Endometrial microvascular endothelial cells (primary cell): Measurements from ENCODE around the gene CCSAP. TPM values are rescaled to one million over a fixed set of nuclear protein-coding genes. Genes with fewer than 3 reads are reported as not detected.

Experiments
- in situ Hi-C: cut with HindIII; loops from 2 replicates; pipeline ENCODE4 v1.10.0; 2017; ENCODE audit warnings: low sequenced_read_pairs, low pct_unique_long_range_greater_than_20kb; ENCODE audit errors: inconsistent ontology term
- total RNA-seq: library from RNA; depleted of rRNA; stranded (reverse); fragments of >200 nt; gene quantifications from one replicate; pipeline ENCODE4 v1.2.3, GENCODE V29; 2015; ENCODE audit errors: inconsistent ontology term

The CCSAP gene
- total RNA-seq, 1 donor from 2014 or later, result 7.6 TPM

DNA sequence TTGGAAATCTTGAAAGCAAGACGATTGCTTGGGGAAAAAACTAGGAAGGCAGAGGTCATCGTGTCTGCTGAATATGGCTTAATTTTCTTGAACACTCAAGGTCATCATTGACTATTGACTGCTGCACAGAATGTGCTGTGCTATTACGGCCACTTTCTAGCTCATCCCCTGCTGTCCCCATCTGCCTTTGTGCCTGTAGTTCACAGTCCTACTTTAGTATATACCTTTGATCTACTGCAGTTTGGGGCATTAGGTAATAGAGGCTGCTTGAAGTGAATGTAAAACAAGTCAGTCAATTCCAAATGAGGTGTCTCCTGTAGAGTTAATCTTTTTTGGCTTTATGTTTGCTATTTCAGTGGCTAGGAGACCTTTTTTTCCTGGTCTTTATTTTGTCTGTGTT is 63.6 kb downstream of the CCSAP start:
- in situ Hi-C loops, result no loop called here

DNA sequence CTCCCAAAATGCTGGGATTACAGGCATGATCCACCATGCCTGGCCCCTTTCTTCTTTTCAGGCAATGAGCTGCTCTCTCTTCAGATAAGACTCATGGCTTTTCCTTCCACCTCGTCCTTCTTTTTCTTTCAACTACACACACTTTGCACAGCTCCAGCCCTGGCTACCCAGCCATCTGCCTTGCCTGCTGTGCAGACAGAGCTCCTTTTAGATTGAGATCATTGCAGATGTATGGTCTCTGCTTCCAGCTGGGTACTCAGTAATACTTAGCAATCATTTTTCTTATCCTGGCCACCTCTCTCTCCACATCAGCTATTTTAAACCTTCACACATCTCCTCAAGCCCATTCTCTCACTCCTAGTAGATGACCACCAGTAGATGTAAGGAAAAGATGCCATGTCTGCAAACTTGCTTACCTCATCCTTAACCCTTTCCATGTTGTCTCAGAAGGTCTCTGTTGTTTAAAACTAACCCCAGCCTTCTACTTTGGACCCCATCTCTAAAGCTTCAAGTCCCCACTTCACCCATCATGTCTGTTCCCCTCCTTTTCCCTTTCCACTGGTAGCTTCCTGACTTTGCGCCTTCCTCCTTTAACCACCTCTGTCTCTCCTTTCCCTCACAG is 64.6 kb downstream of the CCSAP start:
- in situ Hi-C loops, result no loop called here

DNA sequence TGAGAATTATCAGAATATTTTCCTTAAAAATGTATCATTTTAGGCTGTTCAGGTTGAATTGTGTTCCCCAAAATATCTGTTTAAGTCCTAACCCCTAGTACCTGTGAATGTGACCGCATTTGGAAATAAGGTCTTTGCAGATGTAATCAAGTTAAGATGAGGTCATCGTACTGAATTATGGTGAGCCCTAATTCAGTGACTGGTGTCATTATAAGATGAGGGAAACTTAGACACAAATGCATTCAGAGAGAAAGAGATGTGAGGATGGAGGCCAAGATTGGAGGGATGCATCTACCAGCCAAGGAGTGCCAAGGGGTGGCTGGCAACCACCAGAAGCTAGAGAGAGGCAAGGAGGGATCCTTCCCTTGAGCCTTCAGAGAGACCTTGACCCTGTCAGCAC is 67.8 kb downstream of the CCSAP start:
- in situ Hi-C loops, result no loop called here

DNA sequence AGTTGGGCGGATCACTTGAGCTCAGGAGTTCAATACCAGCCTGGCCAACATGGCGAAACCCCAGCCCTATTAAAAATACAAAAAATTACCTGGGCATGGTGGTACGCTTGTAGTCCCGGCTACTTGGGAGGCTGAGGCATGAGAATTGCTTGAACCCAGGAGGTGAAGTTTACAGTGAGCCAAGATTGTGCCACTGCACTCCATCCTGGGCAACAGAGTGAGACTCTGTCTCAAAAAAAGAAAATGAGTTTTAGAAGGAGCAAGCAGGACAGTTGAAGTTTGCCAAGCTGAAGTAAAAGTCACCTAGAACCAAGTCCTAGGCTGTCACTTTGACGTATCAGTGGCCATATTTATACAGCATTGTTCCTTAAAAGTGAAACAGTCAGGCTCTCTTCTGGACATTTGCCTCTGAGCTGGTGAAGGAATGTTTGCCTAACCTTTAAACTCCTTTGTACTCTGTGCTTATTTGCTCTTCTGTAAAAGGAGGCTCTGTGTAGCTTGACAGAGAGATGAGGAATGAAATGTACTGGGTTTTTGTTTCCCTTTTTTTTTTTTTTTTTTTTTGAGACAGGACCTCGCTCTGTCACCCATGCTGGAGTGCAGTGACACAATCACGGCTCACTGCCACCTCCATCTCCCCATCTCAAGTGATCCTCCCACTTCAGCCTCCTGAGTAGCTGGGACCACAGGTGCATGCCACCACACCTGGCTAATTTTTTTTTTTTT is 69.2 kb downstream of the CCSAP start:
- in situ Hi-C loops, result no loop called here

DNA sequence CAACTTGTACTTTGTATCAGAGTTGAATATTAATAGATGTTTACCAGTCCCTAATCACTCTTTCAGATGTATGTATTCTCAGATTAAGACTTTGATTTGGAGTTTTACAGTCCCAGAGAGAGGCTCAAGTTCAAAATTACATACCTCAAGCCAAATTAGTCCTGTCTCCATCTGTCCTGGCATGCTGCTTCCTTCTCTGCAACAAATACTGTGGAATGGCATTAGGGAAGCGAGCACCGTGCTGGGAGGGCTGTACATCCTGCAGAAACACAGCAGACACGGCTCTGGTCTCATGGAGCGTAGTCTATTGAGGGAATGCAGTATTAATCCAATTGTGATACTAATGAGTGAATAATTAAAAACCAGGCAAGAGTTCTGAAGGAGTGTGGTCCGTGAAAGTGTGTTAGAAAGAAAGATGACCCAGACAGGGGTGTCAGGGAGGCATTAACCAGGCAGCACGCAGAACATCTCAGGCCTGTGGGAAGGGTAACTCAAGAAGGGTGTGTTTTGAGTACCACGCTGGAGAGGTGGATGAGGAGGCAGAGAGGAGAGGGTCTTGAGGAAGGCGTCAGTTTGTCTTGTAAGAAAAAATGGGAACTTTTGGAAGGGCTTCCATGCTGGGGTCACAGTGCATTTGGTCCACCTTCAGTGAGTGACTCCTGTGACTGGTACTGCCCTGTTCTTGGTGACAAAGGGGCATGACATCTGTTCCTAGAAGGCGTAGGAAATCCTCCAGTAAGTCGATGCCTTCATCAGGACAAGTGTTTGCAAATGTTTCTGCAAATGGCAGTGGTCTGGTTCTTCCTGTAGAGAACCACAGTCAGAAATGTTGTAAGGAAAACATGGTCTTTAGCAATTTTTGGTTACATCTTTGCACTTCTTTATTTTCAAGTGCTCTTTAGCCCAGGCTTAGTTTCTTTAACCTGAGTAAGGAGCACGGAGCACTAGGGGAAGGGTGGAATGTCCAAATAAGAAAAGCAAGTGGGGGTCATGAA is 70.4 kb downstream of the CCSAP start:
- in situ Hi-C loops, result no loop called here

DNA sequence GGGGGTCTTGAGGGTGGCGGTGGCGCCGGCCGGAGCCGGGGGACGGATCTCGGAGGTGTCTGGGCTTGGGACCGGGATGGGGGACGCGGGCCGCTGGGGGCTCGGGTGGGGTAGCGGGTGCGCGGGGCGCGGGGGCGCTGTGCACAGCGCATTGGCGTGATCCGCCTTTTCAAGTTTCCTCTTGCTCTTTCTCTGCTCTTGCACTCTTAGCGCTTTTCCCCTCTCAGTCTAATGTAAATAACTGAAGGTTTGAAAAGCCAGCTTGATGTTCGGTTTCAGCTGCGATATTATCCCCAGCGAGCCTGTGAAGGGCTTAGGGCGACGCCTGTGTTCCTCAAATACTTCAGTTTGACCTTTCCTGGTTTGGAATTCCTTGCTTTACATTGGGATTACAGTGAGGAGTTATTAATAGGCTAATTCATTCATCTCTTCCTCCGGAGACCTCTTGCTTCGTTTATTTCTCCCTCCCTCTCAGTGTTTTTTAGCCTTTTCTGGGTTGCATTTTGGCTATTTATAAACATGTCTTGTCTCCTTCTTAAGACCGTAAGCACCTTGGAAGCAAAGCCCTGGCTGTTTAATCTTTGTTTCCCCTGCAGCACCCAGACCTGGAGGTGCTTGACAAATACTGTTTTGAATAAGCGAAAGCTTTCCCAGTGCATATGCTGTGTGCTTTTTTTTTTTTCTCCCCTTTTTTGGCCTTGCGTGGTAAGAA is 71.2 kb downstream of the CCSAP start:
- in situ Hi-C loops, result no loop called here

Other genes starting within 250 kb of the CCSAP start
- 18.2 TPM for gene RAB4A, start 71.9 kb downstream of the CCSAP start, total RNA-seq
- not detected for gene ACTA1, start 91.0 kb upstream of the CCSAP start, total RNA-seq
- gene NUP133, start 165.3 kb upstream of the CCSAP start, total RNA-seq, result 39.8 TPM
- 32.7 TPM for gene ABCB10, start 215.7 kb upstream of the CCSAP start, total RNA-seq